Measurements from ENCODE around the gene CTSW. TPM values are rescaled to one million over a fixed set of nuclear protein-coding genes. Genes with fewer than 3 reads are reported as not detected.

Gene CTSW
- total RNA-seq, 1 experiment from 2014 or later, result not detected

GRCh38 chr11:65853246-65853979, 26.2 kb upstream of the CTSW start:
- no peak for DNase-seq
- peaks cover 66% of the 10 kb centered on the region for H3K36me3 ChIP-seq
- no peak overlapping the region for H3K4me3 ChIP-seq
- H3K9me3 ChIP-seq, result 0 out of 2 replicates have a peak, but pooled peaks cover 2% of the 10 kb centered on the region
- no peaks in the 10 kb centered on the region for H3K27me3 ChIP-seq

GRCh38 chr11:65854161-65854592, 25.5 kb upstream of the CTSW start:
- no peak overlapping the region for H3K4me3 ChIP-seq
- H3K9me3 ChIP-seq, result 0 out of 2 replicates have a peak, but pooled peaks cover 2% of the 10 kb centered on the region
- H3K36me3 ChIP-seq, result peaks cover 66% of the 10 kb centered on the region
- no peak for DNase-seq
- no peaks in the 10 kb centered on the region for H3K27me3 ChIP-seq

GRCh38 chr11:65854852-65855837, 24.5 kb upstream of the CTSW start:
- H3K9me3 ChIP-seq, result 0 out of 2 replicates have a peak, but pooled peaks cover 2% of the 10 kb centered on the region
- H3K4me3 ChIP-seq, result no peak overlapping the region
- H3K36me3 ChIP-seq, result peaks cover 66% of the 10 kb centered on the region
- H3K27me3 ChIP-seq, result no peaks in the 10 kb centered on the region
- no peak for DNase-seq

- Histone ChIP-seq H3K4me3 (peak overlapping the region; percentile 90), H3K9me3 (0 out of 2 replicates have a peak, but pooled peaks cover 2% of the 10 kb centered on the region), H3K27me3 (no peaks in the 10 kb centered on the region), H3K36me3 (peaks cover 66% of the 10 kb centered on the region)
- DNase-seq, result no peak
Measured at GRCh38 chr11:65855927-65856363, 23.7 kb upstream of the CTSW start.

- Histone ChIP-seq H3K27me3 (no peaks in the 10 kb centered on the region), H3K36me3 (peaks cover 64% of the 10 kb centered on the region), H3K9me3 (0 out of 2 replicates have a peak, but pooled peaks cover 2% of the 10 kb centered on the region), H3K4me3 (peak overlapping the region; percentile 90)
- peak; percentile 72 for DNase-seq
Measured at GRCh38 chr11:65856689-65857499, 22.7 kb upstream of the CTSW start.

- Histone ChIP-seq H3K9me3 (no peaks in the 10 kb centered on the region), H3K27me3 (no peaks in the 10 kb centered on the region), H3K36me3 (peaks cover 64% of the 10 kb centered on the region), H3K4me3 (peak overlapping the region; percentile 90)
- DNase-seq, result no peak
Measured at GRCh38 chr11:65857500-65857852, 22.2 kb upstream of the CTSW start.

- Histone ChIP-seq H3K27me3 (no peaks in the 10 kb centered on the region), H3K9me3 (no peaks in the 10 kb centered on the region), H3K36me3 (peaks cover 64% of the 10 kb centered on the region), H3K4me3 (peak within 1 kb of the TSS; percentile 90)
- peak; percentile 99 for DNase-seq
Measured at GRCh38 chr11:65857853-65858680, 21.6 kb upstream of the CTSW start, which contains the start of gene CFL1. CFL1 (minus strand) TSS chr11:65858180; CDS start chr11:65858099, 81 bp downstream.

- Histone ChIP-seq H3K36me3 (peaks cover 64% of the 10 kb centered on the region), H3K9me3 (no peaks in the 10 kb centered on the region), H3K27me3 (no peaks in the 10 kb centered on the region), H3K4me3 (peak overlapping the region; percentile 90)
- no peak for DNase-seq
Measured at GRCh38 chr11:65858681-65859087, 21.0 kb upstream of the CTSW start.

GRCh38 chr11:65859095-65859811, 20.4 kb upstream of the CTSW start:
- no peaks in the 10 kb centered on the region for H3K9me3 ChIP-seq
- peak overlapping the region; percentile 90 for H3K4me3 ChIP-seq
- H3K27me3 ChIP-seq, result no peaks in the 10 kb centered on the region
- DNase-seq, result peak; percentile 99
- H3K36me3 ChIP-seq, result peaks cover 64% of the 10 kb centered on the region

- peak overlapping the region; percentile 90 for H3K4me3 ChIP-seq
- H3K36me3 ChIP-seq, result peaks cover 64% of the 10 kb centered on the region
- no peak for DNase-seq
- H3K9me3 ChIP-seq, result no peaks in the 10 kb centered on the region
- H3K27me3 ChIP-seq, result no peaks in the 10 kb centered on the region
Measured at GRCh38 chr11:65859812-65860277, 19.8 kb upstream of the CTSW start.

- peak; percentile 97 for DNase-seq
- H3K36me3 ChIP-seq, result peaks cover 64% of the 10 kb centered on the region
- H3K9me3 ChIP-seq, result no peaks in the 10 kb centered on the region
- H3K4me3 ChIP-seq, result peak within 1 kb of the TSS; percentile 90
- H3K27me3 ChIP-seq, result no peaks in the 10 kb centered on the region
Measured at GRCh38 chr11:65860278-65861164, 19.1 kb upstream of the CTSW start, which contains the start of gene MUS81. MUS81 (plus strand) TSS chr11:65860433; CDS start chr11:65860754, 321 bp downstream.

GRCh38 chr11:65861165-65861505, 18.5 kb upstream of the CTSW start:
- DNase-seq, result no peak
- no peaks in the 10 kb centered on the region for H3K9me3 ChIP-seq
- H3K4me3 ChIP-seq, result peak overlapping the region; percentile 90
- H3K27me3 ChIP-seq, result no peaks in the 10 kb centered on the region
- peaks cover 64% of the 10 kb centered on the region for H3K36me3 ChIP-seq

- DNase-seq, result no peak
- Histone ChIP-seq H3K27me3 (no peaks in the 10 kb centered on the region), H3K9me3 (no peaks in the 10 kb centered on the region), H3K4me3 (peak overlapping the region; percentile 90), H3K36me3 (peaks cover 64% of the 10 kb centered on the region)
Measured at GRCh38 chr11:65861533-65862183, 18.0 kb upstream of the CTSW start.

All from MG63 (cell line).